ENCODE measurements around the gene BICD2. TPM values are rescaled to one million over a fixed set of nuclear protein-coding genes. Genes with fewer than 3 reads are reported as not detected.
A peak's percentile ranks its signal among the peaks of the same experiment; 100 is the strongest.

Gene BICD2
- total RNA-seq, 1 experiment from 2014 or later: 24.9 TPM

DNA sequence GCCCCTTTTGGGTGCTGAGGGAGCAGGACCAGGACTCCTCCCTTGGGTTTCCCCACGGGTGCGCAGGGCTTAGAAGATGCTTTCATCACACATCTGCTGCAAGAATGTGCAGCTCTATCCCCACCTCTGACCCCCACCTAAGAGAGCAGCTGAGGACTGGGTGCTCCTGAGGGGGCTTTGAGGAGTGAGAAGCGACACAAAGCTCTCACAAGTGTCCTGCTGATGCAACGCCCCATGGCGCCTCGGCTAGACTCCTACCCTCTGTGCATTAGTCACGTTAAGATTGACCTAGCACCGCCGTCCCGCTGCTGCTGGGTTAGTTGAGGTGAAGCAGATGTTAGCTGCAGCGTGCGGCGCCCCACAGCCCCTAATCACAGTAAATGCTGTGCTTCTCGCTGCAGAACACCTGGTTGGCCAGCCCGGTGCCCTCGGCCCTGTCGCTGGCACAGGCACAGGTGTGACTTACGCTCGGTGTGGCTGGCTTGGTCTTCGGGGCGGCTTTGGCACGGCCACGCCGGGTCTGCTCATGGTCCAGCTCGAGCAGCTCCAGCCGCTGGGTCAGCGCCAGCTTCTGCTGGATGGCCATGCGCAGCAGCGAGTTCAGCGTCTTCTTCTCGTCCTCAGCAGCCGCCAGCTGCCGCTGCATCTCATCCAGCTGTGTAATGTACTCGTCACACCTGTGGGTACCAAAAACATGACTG is 49.7 kb downstream of the BICD2 start:
- no peak for DNase-seq (ENCODE audit: low spot score)

DNA sequence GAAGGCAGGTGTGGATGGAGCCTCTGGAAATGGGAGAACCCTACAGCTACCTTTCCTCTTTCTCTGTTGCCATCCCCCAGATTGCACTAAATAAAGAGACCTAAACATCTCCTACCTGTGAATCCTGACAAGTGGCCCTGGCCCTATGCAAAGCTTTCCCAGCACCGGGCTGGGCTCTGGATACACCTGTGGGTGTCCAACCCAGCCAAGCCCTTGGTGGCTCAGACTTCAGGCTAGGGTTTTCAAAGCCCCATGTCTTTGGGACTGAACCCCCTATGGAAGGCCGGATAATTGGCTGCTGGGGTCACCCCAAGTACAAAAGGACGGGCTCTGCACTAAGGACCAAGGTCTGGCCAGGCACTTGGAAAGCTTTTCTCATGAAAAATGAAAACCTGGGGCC is 50.6 kb downstream of the BICD2 start:
- no peak for DNase-seq (ENCODE audit: low spot score)

DNA sequence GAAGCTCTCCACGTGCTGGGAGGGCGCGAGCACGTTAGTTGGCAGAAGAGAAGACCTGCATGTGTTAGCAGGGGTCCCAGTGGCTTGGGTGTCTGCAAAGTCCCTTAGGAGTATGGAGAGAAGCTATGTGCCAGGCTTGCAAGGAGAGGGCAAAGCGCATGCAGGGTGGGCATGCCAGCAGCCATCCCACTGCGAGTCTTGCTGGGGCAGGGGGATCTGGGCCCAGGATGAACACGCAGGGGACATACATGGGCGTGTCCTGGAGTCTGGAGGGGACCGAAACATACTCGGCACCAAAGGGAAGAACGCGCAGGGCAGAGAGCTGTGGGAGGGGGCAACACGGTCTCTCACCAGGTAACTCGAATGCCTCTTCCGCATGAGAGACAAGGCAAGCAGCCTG is 51.1 kb downstream of the BICD2 start:
- no peak for DNase-seq (ENCODE audit: low spot score)

DNA sequence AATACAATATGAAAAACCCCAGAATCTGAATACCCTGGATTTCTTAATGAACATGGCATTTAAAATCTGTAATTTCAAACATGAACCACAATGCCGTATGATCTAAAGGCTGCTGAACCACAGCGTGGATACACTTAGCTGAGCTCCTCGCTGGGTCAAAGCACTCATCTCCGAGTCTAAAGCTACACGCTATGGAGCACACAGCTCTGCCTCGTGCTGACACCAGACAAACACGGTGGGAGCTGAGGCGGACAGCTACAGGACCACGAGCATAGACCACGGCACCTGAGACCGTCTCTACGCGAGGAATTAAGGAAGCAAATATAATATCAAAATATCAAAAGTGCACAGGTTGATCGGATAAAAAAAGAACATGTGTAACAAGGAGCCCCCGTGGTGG is 51.9 kb downstream of the BICD2 start:
- no peak for DNase-seq (ENCODE audit: low spot score)

DNA sequence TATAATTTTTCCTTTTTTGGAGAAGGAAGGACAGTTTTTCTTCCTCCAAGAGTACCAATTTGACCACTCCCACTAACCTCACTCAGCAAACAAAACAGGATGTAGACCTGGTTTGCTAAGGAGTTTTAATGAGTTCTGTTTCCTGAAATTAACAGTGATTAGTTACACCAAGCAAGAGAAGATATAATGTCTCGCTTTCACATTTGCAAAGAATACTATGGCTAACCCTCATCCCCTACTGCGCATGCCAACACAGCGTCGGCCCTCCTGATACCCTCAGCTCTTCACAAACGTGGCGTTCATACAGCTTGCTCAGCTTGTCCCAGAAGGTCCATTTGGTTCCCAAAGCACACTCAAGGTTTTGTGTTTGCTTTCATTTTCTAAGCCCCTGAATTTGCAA is 52.8 kb downstream of the BICD2 start:
- DNase-seq (ENCODE audit: low spot score): no peak

DNA sequence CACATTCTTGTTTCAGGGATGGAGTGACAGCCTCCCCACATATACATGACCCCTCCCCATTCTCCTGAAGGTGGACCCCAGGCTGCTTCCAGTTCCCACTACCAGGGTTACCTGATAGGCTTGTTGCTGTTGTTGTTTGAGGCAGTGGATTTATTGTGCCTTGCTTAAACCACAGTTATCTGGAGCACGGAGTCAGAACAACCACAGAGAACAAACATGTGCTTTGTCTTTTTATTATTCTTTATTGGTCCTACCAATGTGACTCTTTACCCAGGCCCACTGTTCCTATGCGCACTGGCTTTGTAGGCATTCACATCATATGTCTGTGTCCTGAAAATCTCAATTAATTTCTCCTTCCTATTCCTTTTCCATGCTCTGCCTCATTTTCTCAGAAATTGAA is 53.5 kb downstream of the BICD2 start:
- no peak for DNase-seq (ENCODE audit: low spot score)

DNA sequence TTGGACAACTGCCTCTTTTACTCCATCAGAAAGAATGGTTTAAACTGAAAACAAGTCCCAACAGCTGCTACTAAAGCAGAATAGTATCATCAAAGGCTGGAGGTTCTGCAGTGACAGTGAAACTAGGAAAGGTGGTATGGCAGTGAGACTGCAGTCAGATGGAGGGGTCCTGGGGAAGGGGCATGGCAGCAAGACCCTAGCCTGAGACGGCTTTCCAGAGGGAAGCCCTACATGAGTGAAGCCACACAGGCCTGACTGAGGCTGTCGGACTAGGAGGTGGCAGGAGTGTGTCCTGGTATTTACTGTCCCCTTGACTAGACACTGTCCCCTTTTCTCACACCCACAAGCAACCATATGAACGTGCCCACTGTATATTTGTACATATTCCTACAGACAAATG is 54.3 kb downstream of the BICD2 start:
- DNase-seq (ENCODE audit: low spot score): no peak

DNA sequence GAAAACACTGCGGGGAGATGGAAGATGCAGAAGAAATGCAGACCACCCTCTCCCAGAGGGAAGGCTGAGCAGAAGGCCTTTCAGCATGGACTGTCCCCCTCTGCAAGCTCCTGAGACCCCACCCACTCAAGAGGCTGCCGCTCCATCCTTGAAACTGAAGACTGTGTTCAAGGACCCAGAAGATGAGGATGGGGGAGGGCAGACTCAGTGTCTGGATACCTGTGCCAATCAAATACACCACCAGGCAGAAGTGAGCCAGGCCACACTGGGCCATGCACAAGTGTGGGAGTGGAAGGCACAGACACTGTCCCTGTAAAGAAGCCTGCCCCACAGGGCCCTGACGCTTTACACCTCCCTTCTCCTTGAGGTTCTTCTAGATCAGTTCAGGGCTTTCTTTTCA is 54.7 kb downstream of the BICD2 start:
- no peak for DNase-seq (ENCODE audit: low spot score)

DNA sequence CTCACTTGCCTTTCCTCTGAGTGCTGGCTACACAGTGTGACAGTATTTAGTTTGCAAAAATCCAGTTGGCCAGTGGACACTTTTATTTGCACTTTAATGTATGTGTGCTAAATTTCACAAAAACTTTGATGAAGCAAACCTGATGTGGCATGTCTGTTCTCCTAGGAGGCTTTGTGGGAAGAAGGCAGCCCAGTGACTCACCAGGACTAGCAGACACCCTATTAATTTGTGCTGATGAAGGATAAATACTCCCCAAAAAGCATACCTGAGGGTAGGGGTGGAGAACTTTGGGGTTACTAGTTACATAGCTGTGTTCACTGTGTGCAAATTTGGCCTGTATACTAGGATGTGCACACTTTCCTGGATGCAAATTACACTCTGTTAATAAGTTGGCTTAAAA is 55.4 kb downstream of the BICD2 start:
- DNase-seq (ENCODE audit: low spot score): no peak

DNA sequence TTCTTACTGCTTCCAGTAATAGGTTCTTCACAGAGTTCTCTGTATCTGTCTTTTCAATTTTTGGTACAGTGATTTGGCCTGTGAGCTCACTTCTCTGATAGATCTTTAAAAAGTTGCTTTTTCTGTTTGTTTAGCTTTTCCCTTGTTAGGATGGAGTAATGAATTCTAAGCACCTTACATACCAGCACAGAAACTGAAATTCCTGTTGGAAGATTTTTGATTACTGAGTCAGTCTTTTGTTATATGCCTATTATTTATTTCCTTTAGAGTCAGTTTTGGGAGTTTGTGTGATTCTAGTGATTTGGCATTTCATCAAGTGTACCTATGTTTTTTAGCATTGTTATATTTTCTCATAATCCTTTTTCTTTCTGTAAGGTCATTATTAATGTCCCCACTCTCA is 57.1 kb downstream of the BICD2 start:
- no peak for DNase-seq (ENCODE audit: low spot score)

DNA sequence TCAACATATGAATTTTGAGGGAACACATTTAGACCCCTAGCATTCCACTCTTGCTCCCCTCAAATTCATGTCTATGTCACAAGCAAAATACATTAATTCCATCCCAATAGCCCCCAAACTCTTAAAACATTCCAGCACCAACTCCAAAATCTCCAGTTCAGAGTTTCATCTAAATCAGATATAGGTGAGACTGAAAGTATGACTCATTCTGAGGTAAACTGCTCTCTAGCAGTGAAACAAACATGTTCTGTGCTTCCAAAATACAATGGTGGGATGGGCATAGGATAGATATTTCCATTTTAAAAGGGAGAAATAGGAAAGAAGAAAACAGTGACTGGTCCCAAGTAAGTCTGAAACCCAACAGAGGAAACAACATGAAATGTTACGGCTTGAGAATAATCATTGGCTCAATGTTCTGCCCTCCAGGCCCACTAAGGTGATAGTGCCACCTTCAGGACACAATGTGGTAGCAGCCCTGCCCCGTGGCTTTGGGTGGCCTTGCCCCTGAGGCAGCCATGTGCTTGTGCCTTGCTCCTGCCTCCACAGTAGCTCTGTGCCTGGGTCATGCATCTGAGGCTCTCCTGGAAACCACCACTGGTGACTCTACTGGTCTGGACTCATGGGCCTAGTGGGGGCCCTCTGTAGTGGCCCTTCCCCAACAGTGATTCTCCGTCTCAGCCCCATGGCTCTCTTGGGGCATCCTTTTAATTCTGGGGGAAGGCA is 58.3 kb downstream of the BICD2 start:
- DNase-seq (ENCODE audit: low spot score): peak; percentile 53

DNA sequence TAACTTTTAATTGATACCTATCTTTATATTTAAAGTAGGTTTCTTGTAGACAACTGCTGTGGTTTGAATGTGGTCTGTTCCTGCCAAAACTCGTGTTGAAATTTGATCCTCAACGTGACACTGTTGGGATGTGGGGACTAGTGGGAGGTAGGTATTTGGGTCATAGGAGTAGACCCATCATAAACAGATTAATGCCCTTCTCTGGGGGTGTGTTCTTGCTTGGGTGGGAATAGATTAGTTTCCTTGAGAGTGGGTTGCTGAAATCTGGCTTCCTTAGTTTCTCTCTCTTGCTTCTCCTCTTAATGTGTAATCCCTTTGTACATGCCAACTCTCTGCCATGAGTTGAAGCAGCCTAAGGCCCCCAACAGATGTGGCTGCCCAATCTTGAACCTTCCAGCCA is 60.1 kb downstream of the BICD2 start:
- DNase-seq (ENCODE audit: low spot score): no peak

DNA sequence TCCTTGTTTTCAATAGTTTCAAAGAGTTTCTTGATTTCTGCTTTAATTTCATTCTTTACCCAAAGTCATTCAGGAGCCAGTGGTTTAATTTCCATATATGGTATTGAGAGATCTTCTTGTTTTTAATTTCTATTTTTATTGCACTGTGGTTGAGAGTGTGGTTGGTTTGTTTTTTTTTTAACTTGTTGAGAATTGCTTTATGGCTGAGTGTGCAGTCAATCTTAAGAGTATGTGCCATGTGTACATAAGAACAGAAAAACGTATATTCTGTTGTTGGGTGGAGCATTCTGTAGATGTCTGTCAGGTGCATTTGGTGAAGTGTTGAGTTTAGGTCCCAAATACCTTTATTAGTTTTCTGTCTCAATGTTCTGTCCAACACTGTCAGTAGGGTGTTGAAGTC is 68.0 kb downstream of the BICD2 start:
- no peak for DNase-seq (ENCODE audit: low spot score)

DNA sequence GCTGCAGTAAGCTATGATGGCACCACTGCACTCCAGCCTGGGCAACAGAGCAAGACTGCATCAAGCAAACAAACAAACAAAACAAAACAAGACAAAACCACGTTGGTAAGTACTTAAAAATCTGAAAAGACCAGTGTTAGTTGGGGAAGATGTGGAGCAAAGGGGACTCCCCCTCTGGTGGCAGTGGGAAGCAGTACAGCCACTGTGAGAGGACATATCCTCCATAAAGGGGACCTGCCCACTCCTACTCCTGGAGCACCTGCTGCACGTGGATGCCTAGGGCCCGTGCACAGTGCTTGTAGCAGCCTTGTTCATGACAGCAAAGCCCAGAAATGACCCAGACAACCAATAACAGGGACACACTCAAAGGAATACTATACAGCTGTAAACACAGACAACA is 77.7 kb downstream of the BICD2 start:
- peak; percentile 23 for DNase-seq (ENCODE audit: low spot score)

DNA sequence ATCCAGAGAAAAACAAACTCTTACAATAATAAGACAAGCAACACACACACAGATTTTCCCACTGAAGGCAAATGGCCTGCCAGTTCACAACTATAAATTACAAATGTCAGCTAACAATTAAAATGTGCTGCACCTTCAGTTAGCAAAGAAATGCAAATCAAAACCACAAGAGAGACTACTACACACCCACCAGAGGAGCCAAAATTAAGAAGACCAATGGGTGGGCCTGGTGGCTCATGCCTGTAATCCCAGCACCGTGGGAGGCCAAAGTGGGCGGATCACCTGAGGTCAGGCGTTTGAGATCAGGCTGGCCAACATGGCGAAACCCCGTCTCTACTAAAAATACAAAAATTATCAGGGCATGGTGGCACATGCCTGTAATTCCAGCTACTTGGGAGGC is 79.6 kb downstream of the BICD2 start:
- DNase-seq (ENCODE audit: low spot score): no peak

DNA sequence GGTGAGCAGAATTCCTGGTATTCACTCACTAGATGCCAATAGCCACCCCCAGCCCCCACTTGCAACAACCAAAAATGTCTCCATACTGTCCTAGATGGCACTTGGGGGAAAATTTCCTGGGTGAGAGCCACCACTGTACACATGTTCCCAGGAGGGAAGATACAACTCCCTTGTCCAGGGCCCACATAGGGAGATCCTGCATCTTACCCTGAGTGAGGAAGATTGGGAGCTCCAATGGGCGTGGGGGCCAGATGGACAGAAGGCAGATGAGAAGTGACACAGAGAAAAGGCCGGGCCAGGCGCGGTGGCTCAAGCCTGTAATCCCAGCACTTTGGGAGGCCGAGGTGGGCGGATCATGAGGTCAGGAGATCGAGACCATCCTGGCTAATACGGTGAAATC is 82.4 kb downstream of the BICD2 start:
- DNase-seq (ENCODE audit: low spot score): no peak

DNA sequence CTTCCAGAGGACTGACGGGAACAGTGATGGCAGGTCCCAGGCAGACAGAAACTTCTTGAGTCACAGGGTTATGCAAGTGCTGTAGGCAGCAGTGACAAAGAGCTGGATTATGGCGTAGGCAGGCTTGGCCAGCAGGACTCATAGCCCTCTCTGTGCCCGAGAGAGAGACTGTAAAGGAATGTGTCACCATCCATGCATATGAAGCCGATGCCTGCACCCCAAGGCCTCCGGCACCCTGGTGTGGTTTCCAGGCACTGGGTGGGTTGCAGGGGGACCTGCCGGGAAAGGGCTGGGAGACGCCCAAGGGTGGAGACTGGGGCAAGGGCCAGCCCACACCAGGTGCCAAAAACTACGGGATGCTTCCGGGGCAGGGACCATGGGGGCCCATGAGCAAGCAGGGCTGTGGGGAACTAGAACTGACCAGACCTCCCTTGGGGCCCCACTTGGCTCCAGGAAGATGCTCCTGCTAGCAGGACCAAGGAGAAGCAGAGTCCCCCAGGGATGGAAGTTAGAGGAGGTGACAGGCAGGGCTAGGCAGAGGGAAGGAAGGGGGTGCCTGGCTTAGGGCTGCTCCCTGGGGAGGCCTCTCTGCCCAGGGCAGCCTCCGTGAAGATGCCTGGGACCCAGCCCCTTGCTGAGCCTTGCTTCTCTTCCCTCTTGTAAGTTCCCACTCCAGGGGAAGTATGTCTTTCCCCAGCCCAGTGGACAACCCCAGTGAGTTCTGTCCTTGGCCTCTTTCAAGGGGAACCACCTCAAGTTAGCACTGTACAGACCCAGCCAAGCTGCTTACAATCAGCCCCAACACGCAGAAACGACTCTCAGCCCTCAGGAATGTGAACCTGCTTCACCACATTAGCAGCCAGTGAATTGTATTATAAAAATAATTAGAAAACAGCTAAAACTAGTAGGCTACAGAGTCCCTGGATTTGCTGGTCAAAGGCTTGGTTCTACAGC is 84.2 kb downstream of the BICD2 start:
- no peak for DNase-seq (ENCODE audit: low spot score)

DNA sequence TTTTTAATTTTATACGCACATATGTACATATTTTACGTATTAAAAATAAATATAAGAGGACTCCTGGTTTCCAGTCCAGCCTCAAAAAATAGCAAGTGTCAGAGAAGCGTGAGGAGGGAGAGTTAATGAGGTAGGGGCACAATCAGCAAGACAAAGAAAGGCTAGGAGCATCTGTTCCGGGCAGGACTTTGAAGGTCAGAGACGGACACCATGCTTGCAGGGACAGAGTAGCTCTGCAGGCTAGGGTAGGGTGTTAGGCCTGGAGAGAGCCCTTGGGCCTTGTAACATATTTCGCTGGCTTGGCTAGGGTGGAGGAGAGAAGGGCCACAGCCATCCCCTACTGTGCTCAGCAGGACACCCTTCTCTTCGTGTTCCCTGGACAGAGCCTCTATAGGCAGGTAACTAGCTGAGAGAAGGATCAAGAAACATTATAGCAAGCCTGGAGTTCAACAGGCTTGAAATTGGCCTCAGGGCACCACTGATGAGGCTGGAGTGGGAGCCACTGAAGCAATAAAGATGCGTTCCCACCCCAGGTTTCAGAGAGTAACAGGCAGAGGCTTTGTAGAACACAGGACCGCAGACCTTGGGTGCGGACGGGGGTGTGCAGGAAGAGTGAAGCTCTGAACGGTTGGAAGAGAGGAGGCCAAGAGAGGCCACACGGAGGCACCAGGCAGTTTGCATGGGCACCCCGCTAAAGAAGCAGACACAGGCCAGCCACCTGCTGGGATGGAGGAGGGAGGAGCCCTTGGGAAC is 85.0 kb downstream of the BICD2 start:
- no peak for DNase-seq (ENCODE audit: low spot score)

DNA sequence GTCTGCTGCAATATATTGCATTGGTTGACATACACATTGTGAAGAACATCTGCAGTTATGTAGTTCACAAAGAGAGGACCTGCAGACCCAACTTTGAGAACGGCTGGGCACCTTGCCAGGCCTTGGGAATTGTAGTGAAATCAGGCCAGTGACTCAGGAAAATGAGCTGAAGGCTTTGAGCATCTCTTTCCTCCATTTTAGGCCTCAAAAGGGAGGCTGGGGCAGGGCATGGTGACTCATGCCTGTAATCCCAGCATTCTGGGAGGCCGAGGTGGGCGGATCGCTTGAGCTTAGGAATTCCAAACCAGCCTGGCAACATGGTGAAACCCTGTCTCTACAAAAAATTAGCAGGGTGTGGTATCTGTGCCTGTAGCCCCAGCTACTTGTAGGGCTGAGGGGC is 93.3 kb downstream of the BICD2 start:
- DNase-seq (ENCODE audit: low spot score): peak; percentile 7

DNA sequence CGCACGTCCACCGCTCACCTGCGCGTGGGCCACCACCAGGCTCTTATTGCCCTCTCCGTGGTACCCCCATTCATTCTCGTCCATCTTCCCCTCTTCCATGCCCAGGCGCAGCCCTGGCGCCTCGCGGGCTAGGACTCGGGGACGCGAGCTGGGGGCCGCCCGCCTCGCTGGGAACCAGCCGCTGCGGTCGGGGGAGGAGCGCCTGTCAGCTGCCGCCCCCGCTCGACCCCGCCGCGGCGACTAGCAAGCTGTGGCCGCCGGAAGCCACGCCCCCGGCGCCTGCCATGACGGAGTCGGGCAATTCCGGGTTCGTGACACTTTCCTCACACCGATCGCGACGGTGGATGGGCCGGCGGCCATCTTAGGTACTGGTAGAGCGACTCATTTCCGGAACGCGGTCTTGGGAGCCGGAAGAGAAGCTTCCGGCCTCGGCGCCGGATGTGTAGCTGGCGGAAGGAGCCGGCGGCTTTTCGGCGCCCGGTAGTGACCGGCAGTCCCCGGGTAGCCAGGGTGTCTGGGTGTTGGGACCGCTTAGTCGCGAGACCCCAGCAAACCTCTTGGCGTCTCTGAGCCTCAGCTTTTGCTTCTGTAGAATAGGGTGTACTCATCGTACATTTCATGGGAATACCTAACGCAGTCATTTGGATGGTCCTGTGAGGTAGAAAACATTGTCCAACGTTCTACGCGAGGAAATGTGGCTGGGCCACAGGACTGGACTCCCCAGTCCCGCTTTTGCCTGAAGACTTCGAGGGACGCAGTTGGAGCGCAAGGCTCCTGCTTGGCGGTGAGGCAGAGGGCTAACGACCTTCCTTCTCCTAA is 94.5 kb downstream of the BICD2 start, which contains the start of gene IPPK:
Gene IPPK (minus strand): TSS at position 242 of the 819 bp plus-strand sequence. CDS start 143 bp downstream, at position 99.
- peak; percentile 98 for DNase-seq (ENCODE audit: low spot score)

DNA sequence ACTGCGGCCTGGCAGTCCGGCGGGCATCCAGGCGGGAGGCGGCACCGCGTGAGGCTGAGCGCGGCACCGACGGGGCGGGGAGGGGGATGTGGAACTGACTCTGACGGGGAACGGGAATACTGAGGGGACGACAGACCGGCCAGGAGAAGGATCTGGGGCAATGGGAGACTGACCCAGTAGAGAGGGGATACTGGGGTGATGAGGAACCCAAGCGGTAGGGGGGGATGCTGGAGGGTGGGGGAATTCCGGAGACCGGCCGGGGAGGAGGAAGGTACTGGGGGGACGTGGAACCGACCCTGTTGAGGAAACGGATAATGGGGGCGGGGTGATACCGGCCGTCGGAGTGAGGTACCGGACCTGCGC is 95.1 kb downstream of the BICD2 start:
- no peak for DNase-seq (ENCODE audit: low spot score)
